GM19452 (cell line): ENCODE results near the gene GALNTL6.
"Not testable (repeated sequence)": the region's sequence is repeated elsewhere in the genome, so short reads cannot be mapped to it uniquely, and the experiment has no call there.

Experiments
- ATAC-seq: cut with Tn5 transposase; IDR thresholded peaks from one replicate; pipeline ENCODE4 v1.9.1; 2021; ENCODE audit not compliant: unreplicated experiment

GALNTL6 gene

DNA sequence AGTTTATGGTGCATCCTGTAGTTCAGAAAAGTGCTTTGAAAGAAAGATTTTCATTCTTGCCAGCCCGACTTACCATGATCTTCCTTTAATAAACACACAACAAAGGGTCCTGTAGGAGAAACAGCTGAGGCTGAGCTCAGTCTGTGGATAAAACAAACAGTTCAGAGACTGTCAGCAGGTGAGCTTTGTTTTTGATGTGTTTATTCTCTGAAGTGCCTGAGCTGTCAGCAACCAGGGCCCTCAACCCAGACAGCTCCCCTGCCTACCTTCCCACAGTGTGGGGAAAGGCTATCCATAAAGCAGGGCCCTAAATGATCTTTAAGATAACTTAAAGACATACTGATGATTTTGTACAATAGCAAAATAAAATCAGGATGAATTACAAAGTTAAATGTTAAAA lies 896.2 kb downstream of the GALNTL6 start:
- ATAC-seq, result no peak

DNA sequence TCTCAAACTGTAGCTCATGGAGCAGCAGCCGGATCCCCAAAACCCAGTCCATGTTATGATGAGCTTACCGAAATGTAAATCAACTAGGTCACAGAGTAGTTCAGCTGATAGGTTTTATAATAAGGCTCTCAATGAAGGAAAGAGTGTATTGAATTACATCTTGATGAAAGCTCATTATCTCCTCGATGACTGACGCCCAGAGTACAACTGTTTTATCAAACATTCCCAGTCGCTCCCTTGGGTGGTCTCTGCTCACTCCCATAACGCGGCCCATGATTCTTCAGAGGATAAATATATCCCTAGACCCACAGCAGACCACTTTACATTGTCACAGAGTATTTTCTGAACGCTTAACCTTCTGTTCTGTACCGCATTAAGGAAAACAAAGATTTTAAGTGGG lies 903.1 kb downstream of the GALNTL6 start:
- ATAC-seq, result no peak

- no peak for ATAC-seq
Observed at GRCh38 chr4:172721659-172722058, 908.5 kb downstream of the GALNTL6 start.

DNA sequence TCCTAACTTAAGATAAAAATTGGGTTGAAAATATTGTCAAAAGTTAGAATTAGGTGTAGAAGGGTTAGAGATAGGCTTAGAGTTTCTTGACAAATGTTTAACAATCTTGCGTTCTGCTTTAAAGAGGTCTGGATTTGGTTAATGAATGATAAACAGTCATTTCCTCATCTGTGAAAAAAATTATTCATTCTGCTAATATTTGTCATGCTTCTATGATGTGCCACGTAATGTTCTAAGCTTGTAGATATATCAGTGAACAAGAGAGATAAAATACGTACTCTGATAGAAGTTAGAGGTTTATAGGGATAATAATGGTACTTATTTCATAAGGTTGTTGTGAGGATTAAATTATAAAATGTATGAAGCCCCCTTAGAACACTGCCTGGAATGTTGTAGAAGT lies 912.4 kb downstream of the GALNTL6 start:
- ATAC-seq, result no peak

DNA sequence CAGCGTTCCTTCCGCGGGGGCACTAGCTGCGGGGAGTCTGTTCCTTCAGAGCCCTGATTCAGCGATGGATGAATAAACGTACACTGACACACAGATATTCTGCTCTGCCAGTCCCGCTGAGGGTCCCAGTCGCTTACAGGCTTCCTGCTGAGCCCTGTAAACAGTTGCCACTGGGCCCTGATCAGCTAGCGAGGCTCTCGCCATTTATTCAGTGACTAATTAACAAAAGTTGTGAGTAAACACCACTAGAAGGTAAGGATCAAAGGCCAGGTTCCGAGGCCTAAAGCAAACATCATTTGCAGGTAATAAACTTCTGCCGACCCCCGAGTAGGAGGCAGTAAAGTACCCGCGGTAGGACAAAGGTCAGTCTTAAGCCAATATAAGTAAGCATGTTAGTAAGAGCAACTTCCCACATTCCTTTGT lies 912.8 kb downstream of the GALNTL6 start:
- no peak for ATAC-seq

GRCh38 chr4:172727631-172728030 lies 914.4 kb downstream of the GALNTL6 start:
- no peak for ATAC-seq

- ATAC-seq, result not testable (repeated sequence)
Observed at GRCh38 chr4:172733645-172734044, 920.4 kb downstream of the GALNTL6 start.

- ATAC-seq, result no peak
Observed at GRCh38 chr4:172734555-172734954, 921.4 kb downstream of the GALNTL6 start.

DNA sequence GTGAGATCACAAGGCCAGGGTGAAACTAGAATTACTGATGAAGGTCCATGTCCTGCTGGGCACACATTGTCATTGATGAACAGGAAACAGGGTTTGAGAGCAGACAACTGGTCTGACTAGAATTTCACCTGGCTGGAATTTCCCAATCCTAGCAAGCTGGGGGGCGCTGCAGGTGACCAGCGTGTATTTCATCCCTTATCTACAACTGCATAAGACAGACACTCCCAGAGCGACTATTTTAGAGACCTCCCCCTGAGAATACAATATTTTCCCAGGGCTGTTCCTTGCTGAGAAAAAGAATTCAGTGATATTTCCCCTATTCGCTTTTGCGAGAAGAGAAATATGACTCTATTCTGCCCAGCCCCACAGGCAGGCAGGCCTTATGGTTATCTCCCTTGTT lies 922.8 kb downstream of the GALNTL6 start:
- ATAC-seq, result no peak

DNA sequence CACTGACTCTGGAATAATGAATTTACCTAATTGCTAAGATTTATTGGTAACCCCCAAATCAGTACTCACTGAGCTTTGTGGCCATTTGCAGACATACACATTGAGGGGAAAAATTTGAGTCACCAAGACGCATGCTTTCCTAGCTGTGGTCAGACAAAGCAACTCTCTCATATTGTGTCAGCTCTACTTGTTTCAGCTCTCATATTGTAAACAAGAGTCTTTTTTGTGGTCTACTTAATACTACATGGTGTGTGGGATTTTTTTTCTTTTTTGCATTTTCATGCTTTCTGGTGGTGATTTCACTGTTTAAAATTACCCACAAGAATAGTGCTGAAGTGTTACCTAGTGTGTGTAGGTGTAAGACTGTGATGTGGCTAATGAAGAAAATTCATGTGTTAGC lies 927.2 kb downstream of the GALNTL6 start:
- peak; percentile 97 for ATAC-seq

GRCh38 chr4:172750910-172751309 lies 937.7 kb downstream of the GALNTL6 start:
- peak; percentile 96 for ATAC-seq

DNA sequence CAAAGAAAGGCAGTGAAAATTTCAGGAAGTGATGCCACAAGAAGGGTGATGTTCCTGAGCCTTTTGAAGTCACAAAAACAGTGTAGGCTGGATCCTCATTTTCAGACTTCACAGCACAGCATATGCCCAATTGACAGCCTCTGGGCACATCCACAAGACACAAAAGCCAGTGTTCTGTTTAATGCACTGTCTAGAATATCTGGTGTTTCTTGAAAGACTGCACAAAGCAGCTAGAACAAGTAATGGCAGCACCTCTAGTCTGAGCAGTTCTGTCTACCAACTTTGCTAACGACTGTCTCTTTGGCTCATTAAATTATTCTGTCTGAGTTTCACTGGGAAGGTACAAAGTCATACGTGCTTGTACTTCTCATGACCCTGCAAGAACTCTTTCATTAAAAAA lies 938.3 kb downstream of the GALNTL6 start:
- ATAC-seq, result peak; percentile 9

DNA sequence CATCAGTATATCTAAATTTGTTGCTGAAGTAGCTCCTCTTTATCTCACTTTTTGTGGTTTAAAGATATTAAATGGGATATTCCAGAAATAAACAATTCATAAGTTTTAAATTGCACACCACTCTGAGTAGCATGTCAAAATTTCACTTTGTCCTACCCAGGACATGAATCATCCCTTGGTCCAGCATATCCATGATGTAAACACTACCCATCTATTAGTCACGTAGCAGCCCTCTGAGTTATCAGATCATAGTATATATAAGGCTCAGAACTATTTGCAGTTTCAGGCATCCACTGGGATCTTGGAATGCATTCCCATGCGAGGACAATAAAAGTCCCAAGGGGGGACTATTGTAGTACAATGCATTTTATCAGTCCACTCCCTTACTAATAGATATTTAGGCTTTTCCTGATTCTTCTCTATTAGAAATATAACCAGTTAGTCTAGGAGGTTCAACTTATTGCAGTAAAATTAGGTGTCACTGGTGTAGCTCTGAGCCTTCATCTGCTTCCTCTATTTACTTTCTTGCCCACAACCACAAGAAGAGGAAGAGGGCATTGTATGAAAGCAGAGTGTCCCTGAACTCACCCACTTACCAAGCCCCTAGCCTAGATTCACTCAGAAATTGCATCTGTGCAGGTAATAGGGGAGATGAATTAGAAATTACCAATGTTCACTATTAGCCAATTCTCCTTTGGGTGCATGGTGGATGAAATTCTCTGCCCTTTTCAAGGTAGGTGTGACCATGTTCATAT lies 945.6 kb downstream of the GALNTL6 start:
- ATAC-seq, result no peak

DNA sequence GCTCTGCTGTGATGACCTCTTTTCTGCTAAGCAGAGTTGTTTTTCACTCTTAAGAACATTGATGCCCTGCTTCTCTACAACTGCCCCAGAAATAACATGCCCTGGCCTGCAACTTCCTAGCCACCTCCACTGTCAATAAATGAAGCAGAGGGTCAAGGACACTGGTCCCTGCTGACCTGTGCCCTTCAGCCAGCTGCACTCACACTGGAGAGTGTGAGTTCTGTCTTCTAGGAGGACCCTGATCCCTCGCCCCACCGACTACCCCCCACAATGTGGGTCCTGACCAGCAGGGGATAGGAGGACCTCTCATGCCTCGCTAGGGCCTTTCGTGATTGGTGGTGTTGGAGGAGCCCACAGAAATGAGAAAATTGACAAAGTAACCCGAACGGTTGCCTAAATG lies 947.3 kb downstream of the GALNTL6 start:
- no peak for ATAC-seq

GRCh38 chr4:172762895-172763294 lies 949.7 kb downstream of the GALNTL6 start:
- ATAC-seq, result no peak

DNA sequence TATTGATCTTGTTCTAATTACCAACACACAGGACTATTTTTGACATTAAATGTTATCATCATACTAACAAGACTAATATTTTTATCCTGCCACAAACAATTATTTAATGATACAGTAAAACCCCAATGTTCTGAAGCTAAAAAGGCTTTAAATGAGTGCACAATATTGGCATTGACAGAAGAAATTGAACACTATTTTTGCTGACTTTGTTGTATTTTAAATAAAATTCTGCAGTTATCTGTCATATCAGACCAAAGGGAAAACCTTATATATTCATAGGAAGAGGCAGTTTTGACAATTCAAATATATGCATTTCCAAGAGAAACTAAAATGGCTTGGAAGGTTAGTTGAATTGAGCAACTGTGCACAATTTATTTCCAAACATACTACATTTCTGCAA lies 957.6 kb downstream of the GALNTL6 start:
- ATAC-seq, result no peak

GRCh38 chr4:172772781-172773180 lies 959.6 kb downstream of the GALNTL6 start:
- no peak for ATAC-seq

DNA sequence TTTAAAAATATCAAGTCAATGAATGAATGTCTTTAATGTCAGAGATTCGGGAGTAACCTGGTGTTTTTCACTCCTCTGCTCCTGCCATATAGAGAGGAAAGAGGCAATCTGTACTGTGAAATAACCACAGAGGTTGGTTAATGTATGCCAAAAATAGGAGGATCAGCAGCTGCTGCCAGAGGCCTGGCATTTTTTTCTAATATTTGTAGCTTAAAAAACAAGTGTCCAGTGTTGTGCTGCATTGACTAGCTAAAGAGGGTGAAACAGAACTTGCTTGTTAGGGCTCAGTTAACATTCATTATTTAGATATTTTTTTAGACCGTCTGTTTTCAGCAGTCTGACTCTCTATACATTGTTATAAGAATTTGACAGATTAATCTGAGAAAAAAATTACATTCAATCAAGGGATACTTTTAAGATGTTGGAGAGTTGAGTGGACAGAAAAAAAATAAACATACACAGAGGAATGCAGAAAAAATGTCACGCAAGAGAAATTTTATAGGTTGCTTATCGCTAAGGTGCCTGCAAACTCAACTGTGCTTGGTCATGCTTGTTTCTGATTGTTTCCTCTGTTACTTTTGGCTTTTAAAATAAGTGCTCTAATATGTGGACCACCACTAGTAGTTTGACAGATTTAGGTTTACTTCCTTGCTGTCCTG lies 963.1 kb downstream of the GALNTL6 start:
- ATAC-seq, result no peak

DNA sequence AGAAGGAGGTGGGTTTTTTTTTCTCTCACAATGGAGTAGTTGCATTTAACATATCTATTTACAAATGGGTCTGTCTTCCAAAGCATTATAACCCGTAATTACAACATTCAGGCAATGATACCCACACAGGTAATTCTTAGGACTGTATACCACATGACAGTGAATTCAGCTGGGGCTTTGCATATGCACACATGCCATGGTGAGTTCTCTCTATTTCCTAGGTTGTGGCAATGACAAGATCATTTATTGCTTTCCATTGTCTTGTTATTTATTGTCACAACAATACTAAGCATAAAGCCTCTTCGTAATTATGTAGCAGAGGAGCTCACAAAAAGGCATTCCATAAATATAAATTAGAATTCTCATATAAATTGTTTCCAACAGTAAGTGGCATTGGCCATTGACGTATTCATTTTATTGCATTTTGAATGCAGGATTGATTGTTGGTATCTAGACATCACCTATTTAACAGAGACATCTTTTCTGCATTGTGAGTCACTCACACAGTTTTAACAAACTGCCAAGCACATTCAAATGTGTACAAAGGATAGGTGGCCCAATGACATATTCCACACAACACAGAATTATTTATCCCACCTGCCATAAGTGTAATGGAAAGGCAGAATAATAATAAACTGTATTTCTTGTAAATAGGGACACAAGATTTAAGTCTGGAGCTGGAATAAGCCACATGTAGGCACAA lies 964.7 kb downstream of the GALNTL6 start:
- ATAC-seq, result no peak

DNA sequence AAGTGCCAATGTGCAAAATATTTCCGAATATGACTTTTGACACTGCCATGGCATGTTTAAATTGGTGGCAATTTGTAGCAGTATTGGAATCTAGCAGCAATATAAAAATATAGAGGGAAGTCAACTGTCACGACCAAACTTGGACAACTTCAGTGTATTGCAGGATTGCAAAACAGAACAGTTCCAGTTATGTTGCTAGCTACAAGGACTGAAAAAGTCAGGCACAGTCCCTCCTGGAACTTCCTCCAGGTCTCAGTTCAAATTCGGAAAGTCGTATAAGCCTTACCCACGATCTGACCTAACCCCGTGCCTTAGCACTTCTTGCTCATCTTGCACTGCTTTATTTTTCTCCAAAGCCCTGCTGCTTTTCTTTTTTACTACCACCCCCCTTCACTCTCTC lies 965.4 kb downstream of the GALNTL6 start:
- no peak for ATAC-seq

DNA sequence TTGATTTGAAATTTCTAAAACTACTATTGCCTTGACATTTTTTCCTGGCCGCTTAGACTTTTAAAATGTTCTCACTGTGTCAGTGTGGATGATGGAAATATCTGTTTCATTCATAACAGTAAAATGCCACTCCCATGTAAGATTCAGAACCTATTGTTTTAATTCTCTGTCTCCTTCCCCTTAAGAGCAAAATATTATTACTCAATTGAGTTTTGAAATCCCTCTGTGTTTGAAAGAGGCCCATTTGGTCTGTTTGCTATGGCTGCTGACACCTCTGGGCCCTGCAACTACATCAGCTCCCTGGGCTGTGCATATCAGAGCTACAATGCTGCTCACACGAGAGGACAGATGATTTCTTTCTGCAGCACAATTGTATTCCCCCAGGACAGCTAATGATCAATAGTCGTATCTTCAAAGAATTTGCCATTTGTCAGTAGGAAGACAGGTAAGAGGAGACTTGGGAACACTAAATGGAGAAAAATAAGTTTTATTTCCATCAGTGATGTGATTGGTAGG lies 967.4 kb downstream of the GALNTL6 start:
- no peak for ATAC-seq

GRCh38 chr4:172785613-172786012 lies 972.4 kb downstream of the GALNTL6 start:
- no peak for ATAC-seq
